HuH-7 (cell line): Measurements from ENCODE around the gene CRB2.

Experiments
- DNase-seq: peaks from one replicate; pipeline ENCODE4 v3.0.0; 2011; ENCODE audit warnings: low spot score

CRB2 gene

DNA sequence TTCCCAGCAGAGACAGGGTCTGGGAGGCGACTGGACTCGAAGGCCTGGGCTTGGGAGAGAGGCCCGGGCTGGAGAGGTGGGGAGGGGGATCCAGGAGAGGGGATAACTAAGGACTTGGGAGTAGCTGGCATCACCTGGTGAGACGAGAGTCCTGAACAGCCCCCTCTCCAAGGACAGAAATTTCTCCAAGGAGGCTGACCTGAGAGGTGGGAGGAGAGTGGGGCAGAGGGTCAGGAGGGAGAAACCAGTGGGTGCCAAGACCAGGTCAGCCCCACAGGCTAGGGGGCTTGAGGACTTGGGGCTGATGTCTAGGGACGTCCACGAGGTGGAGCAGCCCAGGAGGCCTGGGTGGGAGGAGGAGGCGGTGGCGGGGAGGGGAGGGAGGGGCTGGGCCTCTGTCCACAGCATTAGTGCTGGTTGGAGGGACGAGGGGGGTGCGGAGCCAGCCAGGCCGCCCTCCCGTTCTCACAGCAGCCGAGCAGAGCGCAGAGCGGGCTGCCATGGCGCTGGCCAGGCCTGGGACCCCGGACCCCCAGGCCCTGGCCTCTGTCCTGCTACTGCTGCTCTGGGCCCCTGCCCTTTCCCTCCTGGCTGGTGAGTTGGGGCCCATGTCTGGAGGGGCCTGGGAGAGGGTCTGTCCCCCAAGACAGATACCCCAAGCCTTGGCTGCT is at the start of gene CRB2:
TSS of gene CRB2 (plus strand) at position 437 of the 671 bp plus-strand sequence. CDS start at position 501, 64 bp downstream.
- DNase-seq = peak; percentile 86

DNA sequence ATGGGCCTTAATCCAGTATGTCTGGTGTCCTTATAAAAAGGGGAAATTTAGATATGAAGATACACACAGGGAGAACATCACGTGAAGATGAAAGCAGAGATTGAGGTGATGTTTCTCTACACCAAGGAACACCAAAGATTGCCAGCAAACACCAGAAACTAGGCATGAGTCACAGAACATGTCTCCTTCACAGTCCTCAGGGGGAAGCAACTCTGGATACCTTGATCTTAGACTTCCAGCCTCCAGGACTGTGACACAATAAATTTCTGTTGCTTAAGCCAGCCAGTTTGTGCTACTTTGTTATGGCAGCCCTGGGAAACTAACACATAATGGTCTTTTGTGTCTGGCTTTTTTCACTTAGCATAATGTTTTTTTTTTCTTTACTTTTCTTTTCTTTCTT is 46.4 kb upstream of the CRB2 start:
- DNase-seq = no peak

- DNase-seq = no peak
Observed at GRCh38 chr9:123310551-123311249, 45.3 kb upstream of the CRB2 start.

DNA sequence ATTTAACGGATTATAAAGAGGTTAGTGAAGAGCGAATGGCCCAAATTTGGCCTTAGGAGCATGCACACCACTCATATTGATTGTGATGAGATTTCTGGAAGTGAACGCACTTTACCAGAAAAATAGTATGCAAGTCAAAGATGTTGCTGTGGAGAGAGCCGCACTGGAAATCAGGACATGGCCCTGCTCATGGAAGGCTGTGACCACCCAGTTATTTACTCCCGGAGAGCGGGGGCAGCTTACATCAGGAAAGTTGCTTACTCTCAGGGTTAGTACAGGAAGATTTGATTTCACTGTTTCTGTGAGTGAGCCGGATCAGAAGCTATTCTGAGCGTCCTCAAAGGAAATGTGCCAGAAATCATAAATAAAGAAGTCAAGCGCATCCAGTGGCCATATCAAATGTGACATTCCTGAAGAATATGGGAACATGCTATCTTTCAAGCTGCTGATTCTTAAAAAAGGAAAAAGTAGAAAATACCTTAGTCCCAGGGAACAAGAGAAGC is 44.7 kb upstream of the CRB2 start:
- no peak for DNase-seq

GRCh38 chr9:123312306-123312877 is 43.6 kb upstream of the CRB2 start:
- no peak for DNase-seq

DNA sequence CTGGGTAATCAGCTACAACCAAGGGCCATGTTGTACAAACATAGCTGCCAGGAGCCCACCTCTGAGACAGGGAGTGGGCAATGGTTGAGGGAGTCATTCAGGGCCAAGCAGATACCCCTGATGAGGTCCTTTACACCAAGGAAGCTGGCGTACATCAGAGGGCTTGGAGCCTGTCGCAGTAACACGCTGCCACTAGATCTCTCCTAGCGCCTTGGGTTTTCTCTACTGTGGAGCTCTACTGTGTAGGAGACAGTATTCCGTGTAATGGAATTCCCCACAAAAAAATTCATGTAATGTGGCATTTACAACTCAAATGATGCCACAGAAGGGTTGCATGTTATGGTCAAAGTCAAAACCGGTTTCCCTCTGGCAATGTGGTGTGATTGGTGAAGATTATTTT is 41.4 kb upstream of the CRB2 start:
- DNase-seq = no peak

- DNase-seq = no peak
Observed at GRCh38 chr9:123315635-123316034, 40.4 kb upstream of the CRB2 start.

DNA sequence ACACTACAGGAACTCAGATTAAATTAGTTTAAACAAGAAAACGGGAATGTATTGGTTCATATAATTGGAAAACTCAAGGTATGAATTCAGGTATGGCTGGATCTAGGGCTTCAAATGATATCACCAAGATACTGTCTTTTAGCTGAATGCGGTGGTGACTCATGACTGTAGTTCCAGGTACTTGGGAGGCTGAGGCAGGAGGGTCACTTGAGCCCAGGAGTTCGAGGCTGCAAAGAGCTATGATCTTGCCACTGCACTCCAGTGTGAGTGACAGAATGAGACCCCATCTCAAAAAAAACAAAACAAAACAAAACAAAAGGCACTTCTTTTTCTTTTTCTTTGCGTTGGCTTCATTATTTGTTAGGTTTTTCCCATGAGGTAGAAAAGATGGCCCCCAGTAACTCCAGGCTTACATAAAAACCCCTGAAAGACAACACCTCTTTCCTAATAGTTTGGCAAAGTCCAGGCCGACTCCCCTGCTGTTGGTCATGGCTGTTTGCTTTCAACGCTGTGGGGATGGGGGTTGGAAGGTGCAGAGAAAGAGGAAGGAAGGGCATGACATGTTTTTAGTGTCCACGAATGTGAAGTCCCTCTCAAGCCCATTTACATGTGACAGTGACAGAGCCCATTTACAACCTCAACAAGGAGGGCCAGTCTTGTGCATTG is 39.8 kb upstream of the CRB2 start:
- DNase-seq = no peak

DNA sequence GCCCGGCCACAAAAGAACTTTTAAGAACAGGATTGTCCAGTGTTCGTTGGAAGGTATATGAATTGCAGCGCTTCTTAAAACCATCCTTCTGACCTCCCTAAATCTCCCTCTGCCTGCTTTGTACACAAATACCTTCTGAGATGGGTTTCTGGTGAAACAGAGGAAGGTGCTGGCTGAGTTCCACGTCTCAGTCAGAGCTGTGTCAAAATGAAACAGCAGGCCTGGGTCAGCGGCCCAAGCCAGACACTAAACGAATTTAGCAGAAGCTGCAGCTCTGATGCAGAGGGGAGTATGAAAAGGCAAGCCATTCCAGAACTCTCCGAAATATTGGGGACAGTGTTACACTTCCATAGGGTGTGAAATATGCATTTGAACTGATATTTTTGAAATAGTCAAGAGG is 37.8 kb upstream of the CRB2 start:
- DNase-seq = no peak

GRCh38 chr9:123318961-123319421 is 37.0 kb upstream of the CRB2 start:
- no peak for DNase-seq

DNA sequence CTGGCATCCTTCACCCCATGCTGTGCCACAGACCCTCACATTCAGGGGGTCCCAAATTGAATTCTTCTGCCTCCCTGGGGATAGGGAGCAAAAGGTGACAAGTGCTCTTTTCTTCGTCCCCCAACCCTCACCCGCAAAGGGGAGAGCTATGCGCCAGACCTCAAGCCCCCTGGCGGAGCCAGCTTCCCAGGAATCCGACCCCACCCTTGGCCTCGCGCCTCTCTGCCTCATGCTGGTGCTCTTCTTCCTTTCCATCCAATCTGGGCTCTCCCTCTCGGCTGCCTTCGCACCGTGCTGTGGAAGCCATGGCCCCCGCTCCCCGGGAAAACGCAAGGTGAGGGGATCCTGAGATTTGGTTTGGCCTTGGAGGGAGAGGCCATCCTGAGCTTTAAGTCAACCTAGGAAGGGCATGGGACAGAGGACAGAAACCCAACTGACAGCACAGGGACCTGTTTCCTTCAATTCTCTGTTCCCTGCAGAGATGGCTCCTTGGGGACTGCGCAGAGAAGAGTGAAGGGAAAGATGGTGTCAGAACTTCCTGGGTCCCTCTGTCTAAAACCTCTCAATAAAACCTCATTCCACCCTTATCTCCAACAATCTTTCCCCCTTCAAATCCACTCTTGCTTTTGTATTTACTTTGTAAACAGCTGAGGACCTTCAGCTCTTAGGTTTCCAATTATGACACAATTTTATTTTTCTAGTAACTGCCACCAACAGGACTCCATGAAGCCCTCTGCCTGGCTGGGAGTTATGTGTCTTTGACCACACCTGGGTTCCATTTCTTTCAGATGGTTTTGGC is 36.3 kb upstream of the CRB2 start:
- DNase-seq = no peak

DNA sequence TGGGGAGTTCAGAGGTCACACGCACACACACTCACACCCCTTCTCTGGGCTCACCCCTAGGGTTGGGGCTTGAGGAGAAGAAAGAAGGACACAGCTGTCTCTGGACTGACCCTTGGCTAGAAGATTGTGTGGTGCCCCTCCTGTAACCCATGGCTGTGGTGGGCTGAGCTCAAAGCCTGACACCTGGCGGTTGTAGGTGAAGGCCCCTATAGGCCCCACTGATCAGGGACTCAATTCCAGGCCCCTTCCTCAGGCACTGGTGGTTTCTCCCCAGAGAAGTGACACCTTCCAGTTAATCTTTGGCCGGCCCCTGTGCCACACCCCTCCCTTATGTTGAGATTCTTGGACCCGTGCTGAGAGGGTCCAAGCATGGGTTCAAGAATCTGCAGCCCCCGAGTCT is 35.2 kb upstream of the CRB2 start:
- no peak for DNase-seq

GRCh38 chr9:123321616-123322272 is 34.3 kb upstream of the CRB2 start:
- DNase-seq = no peak

GRCh38 chr9:123322273-123323195 is 33.5 kb upstream of the CRB2 start:
- DNase-seq = no peak

- DNase-seq = no peak
Observed at GRCh38 chr9:123323196-123324013, 32.6 kb upstream of the CRB2 start.

DNA sequence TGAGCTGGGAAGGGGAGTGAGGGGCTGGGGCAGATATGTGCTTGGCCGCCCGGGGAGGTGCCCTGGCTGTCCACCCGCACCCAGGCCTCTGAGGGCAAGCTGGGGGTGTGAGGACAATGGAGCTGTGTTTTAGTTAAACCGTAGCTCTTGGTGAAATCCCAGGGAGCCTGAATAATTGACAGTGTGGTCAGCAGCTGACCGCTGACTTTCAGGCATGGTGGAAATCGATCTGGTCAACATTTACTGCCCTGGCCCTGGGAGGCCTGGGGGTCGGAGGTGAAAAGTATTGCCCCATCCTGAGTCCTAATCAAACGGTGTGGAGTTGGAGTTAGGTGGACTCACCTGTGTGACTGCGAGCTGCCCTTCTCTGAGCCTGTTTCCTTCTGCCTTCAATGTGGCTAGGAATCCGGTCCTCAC is 31.2 kb upstream of the CRB2 start:
- DNase-seq = no peak

GRCh38 chr9:123326187-123326586 is 29.8 kb upstream of the CRB2 start:
- no peak for DNase-seq

DNA sequence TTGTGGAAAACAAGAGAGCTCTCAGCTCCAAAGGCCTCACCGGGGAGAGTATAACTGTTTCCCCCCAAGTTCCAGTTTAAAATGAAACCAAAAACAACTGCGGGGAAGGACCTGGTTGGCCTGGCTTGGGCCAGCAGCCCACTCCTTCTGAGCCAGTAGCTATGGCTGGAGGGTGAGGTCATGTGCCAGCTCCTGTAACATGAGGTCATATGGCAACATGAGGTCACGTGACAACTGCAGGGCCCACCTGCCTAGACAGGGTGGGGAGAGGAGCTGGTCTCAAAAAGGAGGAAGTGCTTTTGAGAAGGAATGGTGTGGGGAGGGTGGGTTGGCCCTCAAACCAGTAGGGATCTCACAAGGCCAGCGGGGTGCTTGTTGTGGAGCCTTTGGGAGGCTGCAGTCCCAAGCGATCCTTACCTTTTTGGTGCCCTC is 29.3 kb upstream of the CRB2 start:
- DNase-seq = no peak

DNA sequence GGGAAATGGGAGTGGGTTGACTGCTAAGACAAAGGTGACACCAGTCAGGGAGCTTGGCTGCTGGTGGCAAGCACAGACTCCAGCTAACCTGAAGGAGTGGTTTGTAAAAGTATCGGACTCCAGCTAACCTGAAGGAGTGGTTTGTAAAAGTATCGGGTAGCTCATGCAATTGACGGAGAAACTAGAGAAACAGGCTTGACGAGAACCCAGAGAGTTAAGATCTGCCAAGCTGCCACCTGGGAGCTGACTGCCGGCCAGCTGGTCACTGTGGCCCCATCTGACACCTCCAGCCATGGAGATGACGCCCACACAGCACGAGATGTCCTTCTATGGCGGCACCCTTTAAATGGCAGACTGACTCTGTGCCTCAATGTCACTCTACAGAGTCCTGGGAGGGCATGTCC is 28.3 kb upstream of the CRB2 start:
- no peak for DNase-seq
